Activated T-helper 2 cell treated with anti-CD3 and anti-CD28 coated beads, Interferon-gamma antibody, Interleukin-2, Interleukin-4, amounts not matched to agents 10 μg/mL and 5 μg/mL and 100 μg/mL, durations not matched to agents 14 hours and 24 hours and 36 hours (primary cell): Measurements from ENCODE around the gene TNS3. TPM values are rescaled to one million over a fixed set of nuclear protein-coding genes. Genes with fewer than 3 reads are reported as not detected.

ENCODE experiments used
- DNase-seq: peaks from one replicate; pipeline ENCODE4 v3.0.0; 2021; ENCODE audit warnings: low spot score
- H3K27ac Mint-ChIP-seq: one replicate; pipeline ENCODE4 v1.8.0; 2021; ENCODE audit warnings: mixed read lengths
- H3K27me3 Mint-ChIP-seq: one replicate; pipeline ENCODE4 v1.8.0; 2021; ENCODE audit warnings: low read depth, mixed read lengths
- H3K36me3 Mint-ChIP-seq: one replicate; pipeline ENCODE4 v1.8.0; 2021; ENCODE audit warnings: low read depth, mixed read lengths
- H3K4me1 Mint-ChIP-seq: one replicate; pipeline ENCODE4 v1.8.0; 2021; ENCODE audit warnings: low read depth, mixed read lengths
- H3K4me3 Mint-ChIP-seq: one replicate; pipeline ENCODE4 v1.8.0; 2021; ENCODE audit warnings: low read depth, mild to moderate bottlenecking, moderate library complexity, mixed read lengths
- H3K9me3 Mint-ChIP-seq: one replicate; pipeline ENCODE4 v1.8.0; 2021; ENCODE audit warnings: mixed read lengths
- intact Hi-C: fragments of 100-400 bp; cut with micrococcal nuclease; formaldehyde crosslinking; loops from one replicate; pipeline ENCODE4 v1.15.1; 2023
- total RNA-seq: library from RNA; stranded (reverse); gene quantifications from 2 replicates; pipeline ENCODE4 v1.2.3, GENCODE V29; 2022

The TNS3 gene
- total RNA-seq, 1 donor from 2014 or later: 5.3 TPM

GRCh38 chr7:47535704-47536628 is 45.9 kb downstream of the TNS3 start:
- no peaks in the 10 kb centered on the region for H3K9me3 Mint-ChIP-seq
- H3K4me3 Mint-ChIP-seq: no peak overlapping the region

GRCh38 chr7:47535035-47535703 is 46.7 kb downstream of the TNS3 start:
- Mint-ChIP-seq H3K36me3 (no peaks in the 10 kb centered on the region), H3K9me3 (no peaks in the 10 kb centered on the region), H3K27ac (no peak overlapping the region), H3K4me1 (no peaks in the 10 kb centered on the region), H3K27me3 (peaks cover 14% of the 10 kb centered on the region), H3K4me3 (no peak overlapping the region)
- no peak for DNase-seq
- intact Hi-C loops: no loop called here

More at GRCh38 chr7:47535704-47536628, 45.9 kb downstream of the TNS3 start:
- intact Hi-C loops: no loop called here
- Mint-ChIP-seq H3K4me1 (no peaks in the 10 kb centered on the region), H3K27ac (no peak overlapping the region), H3K27me3 (peaks cover 14% of the 10 kb centered on the region), H3K36me3 (no peaks in the 10 kb centered on the region)
- no peak for DNase-seq

- Mint-ChIP-seq H3K4me1 (no peaks in the 10 kb centered on the region), H3K27ac (no peak overlapping the region), H3K4me3 (no peak overlapping the region), H3K9me3 (no peaks in the 10 kb centered on the region), H3K36me3 (no peaks in the 10 kb centered on the region), H3K27me3 (peaks cover 14% of the 10 kb centered on the region)
- intact Hi-C loops: no loop called here
- no peak for DNase-seq
These were observed 47.4 kb downstream of the TNS3 start for GRCh38 chr7:47534322-47535034.

- no peaks in the 10 kb centered on the region for H3K36me3 Mint-ChIP-seq
- H3K27ac Mint-ChIP-seq: no peak overlapping the region
- no peaks in the 10 kb centered on the region for H3K4me1 Mint-ChIP-seq
- intact Hi-C loops: no loop called here
- no peak overlapping the region for H3K4me3 Mint-ChIP-seq
- no peak for DNase-seq
- peaks cover 7% of the 10 kb centered on the region for H3K27me3 Mint-ChIP-seq
- H3K9me3 Mint-ChIP-seq: no peaks in the 10 kb centered on the region
These were observed 50.1 kb downstream of the TNS3 start for GRCh38 chr7:47531584-47532492.

- H3K9me3 Mint-ChIP-seq: no peaks in the 10 kb centered on the region
- no peak overlapping the region for H3K4me3 Mint-ChIP-seq
- intact Hi-C loops: no loop called here
- no peaks in the 10 kb centered on the region for H3K27me3 Mint-ChIP-seq
- H3K36me3 Mint-ChIP-seq: no peaks in the 10 kb centered on the region
- H3K4me1 Mint-ChIP-seq: no peaks in the 10 kb centered on the region
- DNase-seq: no peak
- H3K27ac Mint-ChIP-seq: no peak overlapping the region
These were observed 51.9 kb downstream of the TNS3 start for GRCh38 chr7:47529826-47530555.

GRCh38 chr7:47529405-47529804 is 52.5 kb downstream of the TNS3 start:
- no peaks in the 10 kb centered on the region for H3K27me3 Mint-ChIP-seq
- intact Hi-C loops: no loop called here
- H3K4me3 Mint-ChIP-seq: no peak overlapping the region
- DNase-seq: no peak
- H3K36me3 Mint-ChIP-seq: no peaks in the 10 kb centered on the region
- H3K27ac Mint-ChIP-seq: no peak overlapping the region
- H3K4me1 Mint-ChIP-seq: no peaks in the 10 kb centered on the region
- H3K9me3 Mint-ChIP-seq: no peaks in the 10 kb centered on the region

- Mint-ChIP-seq H3K4me3 (no peak overlapping the region), H3K27ac (no peak overlapping the region), H3K27me3 (no peaks in the 10 kb centered on the region), H3K4me1 (no peaks in the 10 kb centered on the region), H3K9me3 (no peaks in the 10 kb centered on the region), H3K36me3 (no peaks in the 10 kb centered on the region)
- DNase-seq: no peak
- intact Hi-C loops: no loop called here
These were observed 53.4 kb downstream of the TNS3 start for GRCh38 chr7:47528471-47528870.

- intact Hi-C loops: no loop called here
- H3K27me3 Mint-ChIP-seq: no peaks in the 10 kb centered on the region
These were observed 55.4 kb downstream of the TNS3 start for GRCh38 chr7:47526466-47526865.

GRCh38 chr7:47525066-47525623 is 56.8 kb downstream of the TNS3 start:
- H3K9me3 Mint-ChIP-seq: no peaks in the 10 kb centered on the region
- no peak for DNase-seq
- H3K27ac Mint-ChIP-seq: no peak overlapping the region
- H3K27me3 Mint-ChIP-seq: no peaks in the 10 kb centered on the region
- intact Hi-C loops: no loop called here
- no peaks in the 10 kb centered on the region for H3K36me3 Mint-ChIP-seq
- no peaks in the 10 kb centered on the region for H3K4me1 Mint-ChIP-seq
- no peak overlapping the region for H3K4me3 Mint-ChIP-seq

More at GRCh38 chr7:47526466-47526865, 55.4 kb downstream of the TNS3 start:
- Mint-ChIP-seq H3K36me3 (no peaks in the 10 kb centered on the region), H3K9me3 (no peaks in the 10 kb centered on the region), H3K27ac (no peak overlapping the region), H3K4me1 (no peaks in the 10 kb centered on the region), H3K4me3 (no peak overlapping the region)
- no peak for DNase-seq

GRCh38 chr7:47523401-47523800 is 58.5 kb downstream of the TNS3 start:
- no peak overlapping the region for H3K27ac Mint-ChIP-seq
- no peaks in the 10 kb centered on the region for H3K9me3 Mint-ChIP-seq
- no peak overlapping the region for H3K4me3 Mint-ChIP-seq
- no peaks in the 10 kb centered on the region for H3K27me3 Mint-ChIP-seq
- H3K36me3 Mint-ChIP-seq: no peaks in the 10 kb centered on the region
- intact Hi-C loops: no loop called here
- H3K4me1 Mint-ChIP-seq: no peaks in the 10 kb centered on the region
- DNase-seq: no peak

- no peaks in the 10 kb centered on the region for H3K9me3 Mint-ChIP-seq
- peaks cover 1% of the 10 kb centered on the region for H3K4me1 Mint-ChIP-seq
- no peak overlapping the region for H3K27ac Mint-ChIP-seq
- no peak overlapping the region for H3K4me3 Mint-ChIP-seq
- H3K36me3 Mint-ChIP-seq: no peaks in the 10 kb centered on the region
- DNase-seq: no peak
- intact Hi-C loops: no loop called here
- H3K27me3 Mint-ChIP-seq: no peaks in the 10 kb centered on the region
These were observed 59.9 kb downstream of the TNS3 start for GRCh38 chr7:47521816-47522561.
